Measurements from ENCODE around the gene MAP7D3.
"Not testable (repeated sequence)": the region's sequence is repeated elsewhere in the genome, so short reads cannot be mapped to it uniquely, and the experiment has no call there.

The MAP7D3 gene

GRCh38 chrX:136170139-136170800, 80.9 kb downstream of the MAP7D3 start:
- TF ChIP-seq CTCF (IDR thresholded peaks at IDR 0.05; ENCODE audit: poor library complexity, severe bottlenecking), result no peak
- Histone ChIP-seq H3K36me3 (ENCODE audit: low read depth) (no peaks in the 10 kb centered on the region; the same call in 1 of the 2 replicates), H3K27me3 (ENCODE audit: insufficient read depth, poor library complexity, severe bottlenecking) (no peaks in the 10 kb centered on the region), H3K4me3 (ENCODE audit: severe bottlenecking) (no peak overlapping the region), H3K9me3 (ENCODE audit: severe bottlenecking) (no peaks in the 10 kb centered on the region), H3K27ac (ENCODE audit: poor library complexity, severe bottlenecking) (peak overlapping the region; percentile 8), H3K4me1 (ENCODE audit: insufficient read depth, poor library complexity, severe bottlenecking) (peaks cover 19% of the 10 kb centered on the region)
- ATAC-seq (ENCODE audit: low read depth) (no peak), DNase-seq (ENCODE audit: low spot score) (no peak)

- Histone ChIP-seq H3K27ac (ENCODE audit: poor library complexity, severe bottlenecking) (peak overlapping the region; percentile 8), H3K4me1 (ENCODE audit: insufficient read depth, poor library complexity, severe bottlenecking) (peaks cover 19% of the 10 kb centered on the region), H3K9me3 (ENCODE audit: severe bottlenecking) (no peaks in the 10 kb centered on the region), H3K36me3 (ENCODE audit: low read depth) (no peaks in the 10 kb centered on the region), H3K27me3 (ENCODE audit: insufficient read depth, poor library complexity, severe bottlenecking) (no peaks in the 10 kb centered on the region), H3K4me3 (ENCODE audit: severe bottlenecking) (no peak overlapping the region)
- DNase-seq (ENCODE audit: low spot score) (peak; percentile 35), ATAC-seq (ENCODE audit: low read depth) (peak; percentile 67)
- no peak for TF ChIP-seq CTCF (IDR thresholded peaks at IDR 0.05; ENCODE audit: poor library complexity, severe bottlenecking)
These were observed 82.1 kb downstream of the MAP7D3 start for GRCh38 chrX:136168929-136169735.

GRCh38 chrX:136167989-136168388, 83.2 kb downstream of the MAP7D3 start:
- H3K9me3 ChIP-seq (ENCODE audit: severe bottlenecking); H3K4me3 ChIP-seq (ENCODE audit: severe bottlenecking); ATAC-seq (ENCODE audit: low read depth); H3K36me3 ChIP-seq (ENCODE audit: low read depth); H3K27ac ChIP-seq (ENCODE audit: poor library complexity, severe bottlenecking); DNase-seq (ENCODE audit: low spot score); H3K27me3 ChIP-seq (ENCODE audit: insufficient read depth, poor library complexity, severe bottlenecking): not testable (repeated sequence)
- peaks cover 22% of the 10 kb centered on the region for H3K4me1 ChIP-seq (ENCODE audit: insufficient read depth, poor library complexity, severe bottlenecking)

- no peak for TF ChIP-seq CTCF (IDR thresholded peaks at IDR 0.05; ENCODE audit: poor library complexity, severe bottlenecking)
- no peak for DNase-seq (ENCODE audit: low spot score)
- Histone ChIP-seq H3K4me1 (ENCODE audit: insufficient read depth, poor library complexity, severe bottlenecking) (peaks cover 26% of the 10 kb centered on the region), H3K36me3 (ENCODE audit: low read depth) (no peaks in the 10 kb centered on the region), H3K27me3 (ENCODE audit: insufficient read depth, poor library complexity, severe bottlenecking) (no peaks in the 10 kb centered on the region), H3K9me3 (ENCODE audit: severe bottlenecking) (no peaks in the 10 kb centered on the region), H3K27ac (ENCODE audit: poor library complexity, severe bottlenecking) (peak overlapping the region; percentile 67), H3K4me3 (ENCODE audit: severe bottlenecking) (no peak overlapping the region)
- ATAC-seq (ENCODE audit: low read depth), result peak; percentile 58
These were observed 84.9 kb downstream of the MAP7D3 start for GRCh38 chrX:136166221-136166855.

- DNase-seq (ENCODE audit: low spot score), result no peak
- Histone ChIP-seq H3K4me3 (ENCODE audit: severe bottlenecking) (no peak overlapping the region), H3K27me3 (ENCODE audit: insufficient read depth, poor library complexity, severe bottlenecking) (no peaks in the 10 kb centered on the region), H3K4me1 (ENCODE audit: insufficient read depth, poor library complexity, severe bottlenecking) (peaks cover 26% of the 10 kb centered on the region), H3K9me3 (ENCODE audit: severe bottlenecking) (no peaks in the 10 kb centered on the region), H3K36me3 (ENCODE audit: low read depth) (no peaks in the 10 kb centered on the region), H3K27ac (ENCODE audit: poor library complexity, severe bottlenecking) (peak overlapping the region; percentile 67)
- ATAC-seq (ENCODE audit: low read depth), result no peak
- no peak for TF ChIP-seq CTCF (IDR thresholded peaks at IDR 0.05; ENCODE audit: poor library complexity, severe bottlenecking)
These were observed 85.8 kb downstream of the MAP7D3 start for GRCh38 chrX:136165406-136165805.

All from RWPE2 (cell line).